Heart right ventricle (tissue), 16 donors: Measurements from ENCODE around the gene NEU2. TPM values are rescaled to one million over a fixed set of nuclear protein-coding genes. Genes with fewer than 3 reads are reported as not detected.
"Not testable (repeated sequence)": the region's sequence is repeated elsewhere in the genome, so short reads cannot be mapped to it uniquely, and the experiment has no call there.

Experiments used
- ATAC-seq, 8 donors: fragments of 200-7000 bp; cut with Tn5 transposase; one replicate each; pipeline ENCODE4 v1.9.1; 2020; ENCODE audit warnings: mild to moderate bottlenecking in 8 of 8, moderate library complexity in 8 of 8, moderate number of reproducible peaks in 1 of 8
- DNase-seq, 2 donors: peaks; one replicate each; pipeline ENCODE4 v3.0.0-alpha.2; 2020
- H3K27ac ChIP-seq, 10 donors: fragments of 200-600 bp; sonication (generic) in 2 of 10; one replicate each; pipeline versions ENCODE4 v1.5.0 to v1.8.0; 2020 to 2022; ENCODE audit warnings: mild to moderate bottlenecking in 3 of 10
- H3K27me3 ChIP-seq, 7 donors: fragments of 200-600 bp; one replicate each; pipeline ENCODE4 v1.8.0; 2021 to 2022; ENCODE audit warnings: mild to moderate bottlenecking in 2 of 7
- H3K36me3 ChIP-seq, 9 donors: fragments of 200-600 bp; sonication (generic) in 1 of 9; one replicate each; pipeline versions ENCODE4 v1.5.0 to v1.8.0; 2020 to 2022; ENCODE audit warnings: mild to moderate bottlenecking in 2 of 9
- H3K4me1 ChIP-seq, 9 donors: fragments of 200-600 bp; sonication (generic) in 1 of 9; one replicate each; pipeline versions ENCODE4 v1.5.0 to v1.8.0; 2020 to 2022; ENCODE audit warnings: mild to moderate bottlenecking in 4 of 9
- H3K4me3 ChIP-seq, 10 donors: fragments of 200-600 bp; sonication (generic) in 2 of 10; one replicate each; pipeline versions ENCODE4 v1.5.0 to v1.8.0; 2020 to 2022; ENCODE audit warnings: mild to moderate bottlenecking in 7 of 10, moderate library complexity in 2 of 10
- H3K9me3 ChIP-seq, 11 donors: fragments of 200-600 bp in 10 of 11; sonication (generic) in 2 of 11; one replicate each; pipeline versions ENCODE4 v1.5.0 to v1.8.0; 2013 to 2022; ENCODE audit warnings: mild to moderate bottlenecking in 2 of 11, control low read depth in 1 of 11, moderate library complexity in 1 of 11
- WGBS, 2 donors: extraction: QIAGEN DNeasy Blood & Tissue Kit; methylation state at CpG; one replicate each; pipeline ENCODE4 v1.1.7; 2013; ENCODE audit warnings: inconsistent platforms in 1 of 2; 5-methylcytosine and 5-hydroxymethylcytosine counted together
- intact Hi-C, 10 donors: fragments of 100-400 bp; cut with DNase I; formaldehyde crosslinking; loops; one replicate each; pipeline versions ENCODE4 v1.11.1 to v1.14.2; 2022
- polyA plus RNA-seq, 2 donors: library from polyadenylated mRNA; stranded (reverse); fragments of 200-250 nt; gene quantifications; one replicate each; pipeline ENCODE4 v1.2.3, GENCODE V29; 2013
- total RNA-seq, 10 donors: library from RNA; stranded (reverse); fragmentation: NEBNext Ultra II Directional in 3 of 10; extraction: Animal tissue kit (Norgen Biotek cat#: 25700) in 3 of 10; gene quantifications; one replicate each; pipeline versions ENCODE4 v1.2.1 to v1.2.4, GENCODE V29; 2021 to 2023
- TF ChIP-seq, protein P1 (sequence below), 9 donors: fragments of 200-600 bp; sonication (generic) in 2 of 9; IDR thresholded peaks; one replicate each; pipeline versions ENCODE4 v1.5.0 to v1.8.0; 2021 to 2022; ENCODE audit warnings: antibody characterized with exemption in 9 of 9, mild to moderate bottlenecking in 5 of 9, moderate library complexity in 1 of 9
- donor health status: Arrhythmogenic right ventricular cardiomyopathy.
- donor health status: ischemic (EF 13 %, LVEDD 7.1; RV severe dilation, severe dysfunction).
- donor health status: healthy with polysubstance abuse.
- donor health status: DM: no; HTN: yes; CAD: no.
- donor health status: DM: no; HTN: no; CAD: no.
- donor health status: ischemic (EF 25% LVEDD 6.9; RV normal size, moderate dysfunction).
- donor health status: ischemic (EF 25% LVEDD 5.7; RV mildly dilated, moderate dysfunction).
- donor health status: healthy.
- donor health status: DM: yes; HTN: yes; CAD: no.
- donor health status: Ischemic cardiomyopathy.
- donor health status: ischemic (EF 35%, LVEDD 5.7; RV mildly dilated, moderate dysfunction).
- donor health status: nonischemic (EF 11% LVEDD 7.7; RV severe dilation, severe dysfunction).
- donor health status: DM: yes; HTN: yes; CAD: no.
- donor health status: PGD.
- donor health status: ischemic (EF 29% LVEDD 5.4; RV normal size, mild dysfunction).
- donor health status: nonischemic (EF 23%, LVEDD 6.1; RV moderate dilation, normal function).

NEU2 gene
- total and polyA plus RNA-seq, 12 donors, result not detected

DNA sequence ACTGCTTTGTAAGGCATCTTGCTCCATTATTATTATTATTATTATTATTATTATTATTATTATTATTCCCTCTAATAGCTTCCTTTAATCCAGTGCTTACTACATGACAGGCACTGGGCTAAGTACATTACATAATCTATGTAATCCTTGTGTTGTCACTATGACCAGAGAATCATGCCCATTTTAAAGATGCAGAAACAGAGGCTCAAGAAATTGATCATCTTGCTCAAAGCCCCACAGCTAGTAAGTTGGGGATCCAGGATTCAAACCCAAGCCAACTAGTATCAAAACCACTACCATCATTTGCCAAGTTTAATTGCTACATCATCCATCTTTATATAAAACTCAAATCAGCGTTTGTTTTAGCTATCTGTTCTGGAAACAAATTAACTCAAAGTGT is 18.8 kb upstream of the NEU2 start:
- DNase-seq (no peak), ATAC-seq (no peak)
- intact Hi-C loops, result loop anchor here in 1 of 10 donors (5.0 kb wide), 1 partner anchor 124 kb away; no protein-coding TSS in a partner anchor
- 92 to 97% methylated on average over 1 of the region's 1 CpG for WGBS, 2 donors
- no peaks in the 10 kb centered on the region for H3K36me3 ChIP-seq
- TF ChIP-seq, protein P1, sequence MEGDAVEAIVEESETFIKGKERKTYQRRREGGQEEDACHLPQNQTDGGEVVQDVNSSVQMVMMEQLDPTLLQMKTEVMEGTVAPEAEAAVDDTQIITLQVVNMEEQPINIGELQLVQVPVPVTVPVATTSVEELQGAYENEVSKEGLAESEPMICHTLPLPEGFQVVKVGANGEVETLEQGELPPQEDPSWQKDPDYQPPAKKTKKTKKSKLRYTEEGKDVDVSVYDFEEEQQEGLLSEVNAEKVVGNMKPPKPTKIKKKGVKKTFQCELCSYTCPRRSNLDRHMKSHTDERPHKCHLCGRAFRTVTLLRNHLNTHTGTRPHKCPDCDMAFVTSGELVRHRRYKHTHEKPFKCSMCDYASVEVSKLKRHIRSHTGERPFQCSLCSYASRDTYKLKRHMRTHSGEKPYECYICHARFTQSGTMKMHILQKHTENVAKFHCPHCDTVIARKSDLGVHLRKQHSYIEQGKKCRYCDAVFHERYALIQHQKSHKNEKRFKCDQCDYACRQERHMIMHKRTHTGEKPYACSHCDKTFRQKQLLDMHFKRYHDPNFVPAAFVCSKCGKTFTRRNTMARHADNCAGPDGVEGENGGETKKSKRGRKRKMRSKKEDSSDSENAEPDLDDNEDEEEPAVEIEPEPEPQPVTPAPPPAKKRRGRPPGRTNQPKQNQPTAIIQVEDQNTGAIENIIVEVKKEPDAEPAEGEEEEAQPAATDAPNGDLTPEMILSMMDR (IDR thresholded peaks at IDR 0.05), result no peak
- H3K4me1 ChIP-seq, result no peaks in the 10 kb centered on the region
- no peak overlapping the region for H3K4me3 ChIP-seq
- peaks cover 0 to 7% (median 0%) of the 10 kb centered on the region in 7 donors for H3K27me3 ChIP-seq
- H3K9me3 ChIP-seq, result peaks cover 0 to 16% (median 3%) of the 10 kb centered on the region in 11 donors
- H3K27ac ChIP-seq, result no peak overlapping the region

- intact Hi-C loops, result no loop called here
- H3K36me3 ChIP-seq, result no peaks in the 10 kb centered on the region
- DNase-seq (no peak), ATAC-seq (no peak)
- TF ChIP-seq, protein P1 (IDR thresholded peaks at IDR 0.05), result no peak
- no peak overlapping the region for H3K4me3 ChIP-seq
- H3K27ac ChIP-seq, result no peak overlapping the region
- peaks cover 0 to 7% (median 0%) of the 10 kb centered on the region in 7 donors for H3K27me3 ChIP-seq
- H3K4me1 ChIP-seq, result no peaks in the 10 kb centered on the region
- H3K9me3 ChIP-seq, result peaks cover 0 to 16% (median 3%) of the 10 kb centered on the region in 11 donors
- WGBS, 2 donors, result 91 to 100% methylated on average over 1 of the region's 1 CpG
These were observed 17.3 kb upstream of the NEU2 start for GRCh38 chr2:233015019-233015645.

DNA sequence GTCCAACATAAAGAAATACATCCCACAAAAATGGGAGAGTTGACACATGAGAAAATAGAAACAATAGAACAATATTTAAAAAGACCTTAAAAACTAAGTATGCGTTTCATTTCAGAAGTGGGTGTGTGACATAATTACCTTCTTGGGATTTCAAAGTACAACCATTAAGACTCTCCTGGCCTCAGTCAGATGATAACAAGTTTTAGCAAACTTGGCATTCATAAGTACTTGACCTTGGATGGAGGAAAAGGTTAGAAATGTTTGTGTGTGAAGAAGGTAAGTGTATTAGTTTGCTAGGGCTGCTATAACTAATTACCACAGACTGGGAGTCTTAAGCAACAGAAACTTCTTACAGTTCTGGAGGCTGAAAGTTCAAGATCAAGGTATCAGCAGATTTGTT is 14.5 kb upstream of the NEU2 start:
- Histone ChIP-seq H3K36me3 (no peaks in the 10 kb centered on the region), H3K4me1 (no peaks in the 10 kb centered on the region), H3K27ac (no peak overlapping the region), H3K4me3 (no peak overlapping the region), H3K9me3 (peaks cover 0 to 16% (median 3%) of the 10 kb centered on the region in 11 donors), H3K27me3 (peaks cover 0 to 4% (median 0%) of the 10 kb centered on the region in 7 donors)
- WGBS, 2 donors, result 95 to 98% methylated on average over 1 of the region's 1 CpG
- intact Hi-C loops, result no loop called here
- ATAC-seq (no peak), DNase-seq (no peak)
- TF ChIP-seq, protein P1 (IDR thresholded peaks at IDR 0.05), result no peak

- H3K36me3 ChIP-seq, ATAC-seq, H3K27ac ChIP-seq, H3K4me3 ChIP-seq, H3K4me1 ChIP-seq, DNase-seq, intact Hi-C loops: not testable (repeated sequence)
- WGBS, 2 donors, result 94% methylated on average over 4 of the region's 4 CpGs
- Histone ChIP-seq H3K27me3 (peaks cover 0 to 13% (median 0%) of the 10 kb centered on the region in 7 donors), H3K9me3 (peaks cover 0 to 16% (median 3%) of the 10 kb centered on the region in 11 donors)
These were observed 12.9 kb upstream of the NEU2 start for GRCh38 chr2:233019610-233020009.

DNA sequence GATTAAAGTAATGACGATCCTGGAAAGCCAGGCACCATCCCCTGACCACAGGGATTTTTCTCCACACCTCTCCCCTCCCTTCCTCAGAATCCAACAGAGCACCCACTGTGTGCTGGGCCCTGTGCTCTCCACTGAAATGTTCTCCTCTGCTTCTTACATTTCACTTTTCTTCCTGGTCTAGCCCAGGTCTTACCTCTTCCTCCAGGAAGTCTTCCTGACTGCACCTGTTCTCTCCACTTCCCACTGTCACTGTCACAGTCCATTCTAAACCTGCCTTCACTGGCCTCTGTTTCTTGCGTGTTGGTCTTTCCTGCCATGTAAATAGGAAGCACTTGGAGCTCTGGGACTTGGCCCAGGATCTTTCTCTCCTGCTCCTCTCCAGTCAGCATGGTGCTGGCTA is 12.0 kb upstream of the NEU2 start:
- Histone ChIP-seq H3K4me3 (no peak overlapping the region), H3K4me1 (no peaks in the 10 kb centered on the region), H3K9me3 (peaks cover 0 to 16% (median 3%) of the 10 kb centered on the region in 11 donors), H3K27ac (no peak overlapping the region), H3K36me3 (no peaks in the 10 kb centered on the region), H3K27me3 (peaks cover 0 to 13% (median 0%) of the 10 kb centered on the region in 7 donors)
- ATAC-seq (no peak), DNase-seq (no peak)
- TF ChIP-seq, protein P1 (IDR thresholded peaks at IDR 0.05), result no peak
- 76 to 79% methylated on average over 2 of the region's 2 CpGs for WGBS, 2 donors
- intact Hi-C loops, result no loop called here
